ENCODE results near the gene SMIM24. TPM values are rescaled to one million over a fixed set of nuclear protein-coding genes. Genes with fewer than 3 reads are reported as not detected.

Gene SMIM24
- total and polyA plus RNA-seq, 9 of the 15 experiments (the other 6 are each of a cell fraction or from before 2014, with no cell fraction given): 0.45 to 12.3 (median 1.4) TPM; not detected in 1

DNA sequence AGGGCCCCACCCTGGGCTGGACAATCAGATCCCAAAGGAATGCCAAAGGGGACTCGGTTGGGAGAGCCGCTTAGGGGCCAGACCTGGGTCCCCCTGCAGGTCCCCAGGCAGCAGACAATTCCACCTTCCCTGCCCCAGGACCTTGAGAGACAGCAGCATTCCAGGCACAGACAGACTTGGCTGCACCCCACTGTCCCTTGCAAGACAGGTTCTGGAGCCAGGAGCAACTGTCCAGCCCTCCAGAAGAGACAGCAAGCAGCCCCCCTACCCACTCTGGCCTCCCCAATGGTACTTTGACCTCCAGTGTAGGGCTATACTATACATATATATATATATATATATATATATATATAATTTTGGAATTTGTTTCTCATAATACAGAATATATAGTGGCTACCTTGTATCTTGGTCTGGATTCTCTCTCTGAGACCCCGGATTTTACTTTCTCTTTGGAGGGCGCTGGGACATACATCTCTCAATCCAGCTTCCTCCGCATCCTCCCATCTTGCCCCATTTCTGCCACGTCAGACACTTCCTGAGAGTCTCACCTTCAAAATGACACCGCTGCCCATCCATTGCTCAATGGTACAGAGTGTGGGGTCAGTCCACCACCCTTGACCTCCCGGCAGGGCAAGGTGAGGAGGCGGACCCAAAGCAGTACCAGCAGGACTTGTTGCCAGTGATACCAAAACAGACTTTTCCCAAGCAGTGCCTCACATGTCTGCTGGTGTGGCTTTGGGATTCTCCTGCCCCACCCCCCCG is 12.7 kb downstream of the SMIM24 start (continued):
- TF ChIP-seq, protein P1, sequence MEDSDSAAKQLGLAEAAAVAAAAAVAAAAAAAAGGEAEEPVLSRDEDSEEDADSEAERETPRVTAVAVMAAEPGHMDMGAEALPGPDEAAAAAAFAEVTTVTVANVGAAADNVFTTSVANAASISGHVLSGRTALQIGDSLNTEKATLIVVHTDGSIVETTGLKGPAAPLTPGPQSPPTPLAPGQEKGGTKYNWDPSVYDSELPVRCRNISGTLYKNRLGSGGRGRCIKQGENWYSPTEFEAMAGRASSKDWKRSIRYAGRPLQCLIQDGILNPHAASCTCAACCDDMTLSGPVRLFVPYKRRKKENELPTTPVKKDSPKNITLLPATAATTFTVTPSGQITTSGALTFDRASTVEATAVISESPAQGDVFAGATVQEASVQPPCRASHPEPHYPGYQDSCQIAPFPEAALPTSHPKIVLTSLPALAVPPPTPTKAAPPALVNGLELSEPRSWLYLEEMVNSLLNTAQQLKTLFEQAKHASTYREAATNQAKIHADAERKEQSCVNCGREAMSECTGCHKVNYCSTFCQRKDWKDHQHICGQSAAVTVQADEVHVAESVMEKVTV (CRISPR knock-in tag; IDR thresholded peaks at IDR 0.05): no peak
- TF ChIP-seq ETV6 (IDR thresholded peaks at IDR 0.05; ENCODE audit: borderline replicate concordance in 1 of 2, low read depth in 2 of 2, low read length in 1 of 2) (no peak), ETV6 (CRISPR knock-in tag; IDR thresholded peaks at IDR 0.05; ENCODE audit: borderline replicate concordance) (no peak), DDX20 (tag; IDR thresholded peaks at IDR 0.05; ENCODE audit: low read depth) (no peak), SMAD1 (IDR thresholded peaks at IDR 0.05; ENCODE audit: low read depth, low read length, partially characterized antibody) (no peak), KAT8 (IDR thresholded peaks at IDR 0.05; ENCODE audit: low read depth) (no peak), HSF4 (CRISPR knock-in tag; IDR thresholded peaks at IDR 0.05; ENCODE audit: borderline replicate concordance) (no peak), SRSF9 (IDR thresholded peaks at IDR 0.05; ENCODE audit: borderline replicate concordance, low read depth, low read length) (no peak), ESRRA (IDR thresholded peaks at IDR 0.05; ENCODE audit: borderline replicate concordance, low read depth) (peak; percentile 33; the same call in 1 of the 2 replicates), RBM22 (IDR thresholded peaks at IDR 0.05; ENCODE audit: low read depth, low read length, poor library complexity, severe bottlenecking) (no peak), FOSL1 (tag; conservative IDR thresholded peaks at IDR 0.05) (no peak), NFIX (CRISPR knock-in tag; IDR thresholded peaks at IDR 0.05; ENCODE audit: low read depth) (no peak)
- TF ChIP-seq, protein P2, sequence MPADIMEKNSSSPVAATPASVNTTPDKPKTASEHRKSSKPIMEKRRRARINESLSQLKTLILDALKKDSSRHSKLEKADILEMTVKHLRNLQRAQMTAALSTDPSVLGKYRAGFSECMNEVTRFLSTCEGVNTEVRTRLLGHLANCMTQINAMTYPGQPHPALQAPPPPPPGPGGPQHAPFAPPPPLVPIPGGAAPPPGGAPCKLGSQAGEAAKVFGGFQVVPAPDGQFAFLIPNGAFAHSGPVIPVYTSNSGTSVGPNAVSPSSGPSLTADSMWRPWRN (IDR thresholded peaks at IDR 0.05; ENCODE audit: low read depth): no peak
- TF ChIP-seq, protein P3, sequence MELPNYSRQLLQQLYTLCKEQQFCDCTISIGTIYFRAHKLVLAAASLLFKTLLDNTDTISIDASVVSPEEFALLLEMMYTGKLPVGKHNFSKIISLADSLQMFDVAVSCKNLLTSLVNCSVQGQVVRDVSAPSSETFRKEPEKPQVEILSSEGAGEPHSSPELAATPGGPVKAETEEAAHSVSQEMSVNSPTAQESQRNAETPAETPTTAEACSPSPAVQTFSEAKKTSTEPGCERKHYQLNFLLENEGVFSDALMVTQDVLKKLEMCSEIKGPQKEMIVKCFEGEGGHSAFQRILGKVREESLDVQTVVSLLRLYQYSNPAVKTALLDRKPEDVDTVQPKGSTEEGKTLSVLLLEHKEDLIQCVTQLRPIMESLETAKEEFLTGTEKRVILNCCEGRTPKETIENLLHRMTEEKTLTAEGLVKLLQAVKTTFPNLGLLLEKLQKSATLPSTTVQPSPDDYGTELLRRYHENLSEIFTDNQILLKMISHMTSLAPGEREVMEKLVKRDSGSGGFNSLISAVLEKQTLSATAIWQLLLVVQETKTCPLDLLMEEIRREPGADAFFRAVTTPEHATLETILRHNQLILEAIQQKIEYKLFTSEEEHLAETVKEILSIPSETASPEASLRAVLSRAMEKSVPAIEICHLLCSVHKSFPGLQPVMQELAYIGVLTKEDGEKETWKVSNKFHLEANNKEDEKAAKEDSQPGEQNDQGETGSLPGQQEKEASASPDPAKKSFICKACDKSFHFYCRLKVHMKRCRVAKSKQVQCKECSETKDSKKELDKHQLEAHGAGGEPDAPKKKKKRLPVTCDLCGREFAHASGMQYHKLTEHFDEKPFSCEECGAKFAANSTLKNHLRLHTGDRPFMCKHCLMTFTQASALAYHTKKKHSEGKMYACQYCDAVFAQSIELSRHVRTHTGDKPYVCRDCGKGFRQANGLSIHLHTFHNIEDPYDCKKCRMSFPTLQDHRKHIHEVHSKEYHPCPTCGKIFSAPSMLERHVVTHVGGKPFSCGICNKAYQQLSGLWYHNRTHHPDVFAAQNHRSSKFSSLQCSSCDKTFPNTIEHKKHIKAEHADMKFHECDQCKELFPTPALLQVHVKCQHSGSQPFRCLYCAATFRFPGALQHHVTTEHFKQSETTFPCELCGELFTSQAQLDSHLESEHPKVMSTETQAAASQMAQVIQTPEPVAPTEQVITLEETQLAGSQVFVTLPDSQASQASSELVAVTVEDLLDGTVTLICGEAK (IDR thresholded peaks at IDR 0.05): no peak
- TF ChIP-seq, protein P3 (CRISPR knock-in tag; IDR thresholded peaks at IDR 0.05): no peak
